ENCODE data around the gene ALK. TPM values are rescaled to one million over a fixed set of nuclear protein-coding genes. Genes with fewer than 3 reads are reported as not detected.

ALK gene
- total RNA-seq, 1 donor from 2014 or later: 1.1 TPM

GRCh38 chr2:29517413-29517812 is 404.0 kb downstream of the ALK start:
- intact Hi-C loops (cut with DNase I): no loop called here
- no peaks in the 10 kb centered on the region for H3K27me3 ChIP-seq (ENCODE audit: low read depth)
- DNase-seq: no peak
- no peak overlapping the region for H3K4me3 ChIP-seq
- peaks cover 6% of the 10 kb centered on the region for H3K4me1 ChIP-seq
- H3K9me3 ChIP-seq: no peaks in the 10 kb centered on the region
- H3K36me3 ChIP-seq: no peaks in the 10 kb centered on the region
- TF ChIP-seq CTCF (IDR thresholded peaks at IDR 0.05): no peak
- H3K27ac ChIP-seq: no peak overlapping the region
- ATAC-seq: no peak

GRCh38 chr2:29516767-29517166 is 404.6 kb downstream of the ALK start:
- no peak overlapping the region for H3K4me3 ChIP-seq
- H3K4me1 ChIP-seq: peaks cover 6% of the 10 kb centered on the region
- TF ChIP-seq CTCF (IDR thresholded peaks at IDR 0.05): no peak
- no peaks in the 10 kb centered on the region for H3K9me3 ChIP-seq
- H3K27ac ChIP-seq: no peak overlapping the region
- no peaks in the 10 kb centered on the region for H3K36me3 ChIP-seq
- H3K27me3 ChIP-seq (ENCODE audit: low read depth): no peaks in the 10 kb centered on the region
- intact Hi-C loops (cut with DNase I): no loop called here
- ATAC-seq (no peak), DNase-seq (no peak)

- DNase-seq (no peak), ATAC-seq (no peak)
- Histone ChIP-seq H3K4me1 (no peaks in the 10 kb centered on the region), H3K27ac (no peak overlapping the region), H3K36me3 (no peaks in the 10 kb centered on the region), H3K4me3 (no peak overlapping the region), H3K27me3 (ENCODE audit: low read depth) (no peaks in the 10 kb centered on the region), H3K9me3 (peaks cover 7% of the 10 kb centered on the region)
- TF ChIP-seq CTCF (IDR thresholded peaks at IDR 0.05): no peak
- intact Hi-C loops (cut with DNase I): no loop called here
Observed at GRCh38 chr2:29509878-29510277, 411.5 kb downstream of the ALK start.

GRCh38 chr2:29509397-29509796 is 412.0 kb downstream of the ALK start:
- Histone ChIP-seq H3K27ac (no peak overlapping the region), H3K36me3 (no peaks in the 10 kb centered on the region), H3K27me3 (ENCODE audit: low read depth) (no peaks in the 10 kb centered on the region), H3K4me1 (no peaks in the 10 kb centered on the region), H3K4me3 (no peak overlapping the region), H3K9me3 (peaks cover 7% of the 10 kb centered on the region)
- intact Hi-C loops (cut with DNase I): no loop called here
- ATAC-seq: no peak
- DNase-seq: no peak
- TF ChIP-seq CTCF (IDR thresholded peaks at IDR 0.05): no peak

GRCh38 chr2:29504746-29505145 is 416.6 kb downstream of the ALK start:
- Histone ChIP-seq H3K27ac (no peak overlapping the region), H3K36me3 (no peaks in the 10 kb centered on the region), H3K4me3 (no peak overlapping the region), H3K9me3 (no peaks in the 10 kb centered on the region), H3K27me3 (ENCODE audit: low read depth) (peaks cover 4% of the 10 kb centered on the region), H3K4me1 (no peaks in the 10 kb centered on the region)
- intact Hi-C loops (cut with DNase I): no loop called here
- no peak for DNase-seq
- no peak for TF ChIP-seq CTCF (IDR thresholded peaks at IDR 0.05)
- no peak for ATAC-seq

GRCh38 chr2:29502460-29502911 is 418.9 kb downstream of the ALK start:
- Histone ChIP-seq H3K4me1 (no peaks in the 10 kb centered on the region), H3K4me3 (no peak overlapping the region), H3K27ac (no peak overlapping the region), H3K9me3 (no peaks in the 10 kb centered on the region), H3K36me3 (no peaks in the 10 kb centered on the region), H3K27me3 (ENCODE audit: low read depth) (peaks cover 4% of the 10 kb centered on the region)
- TF ChIP-seq CTCF (IDR thresholded peaks at IDR 0.05): no peak
- no peak for ATAC-seq
- intact Hi-C loops (cut with DNase I): no loop called here
- DNase-seq: no peak
